Measurements from ENCODE around the gene TMEM63B.
"Not testable (repeated sequence)": the region's sequence is repeated elsewhere in the genome, so short reads cannot be mapped to it uniquely, and the experiment has no call there.

The TMEM63B gene

GRCh38 chr6:44180886-44181285, 53.5 kb downstream of the TMEM63B start:
- peaks cover 46% of the 10 kb centered on the region for H3K27me3 Mint-ChIP-seq
- H3K4me1 Mint-ChIP-seq = peaks cover 16% of the 10 kb centered on the region
- H3K4me3 Mint-ChIP-seq = no peak overlapping the region
- no peak overlapping the region for H3K27ac Mint-ChIP-seq
- no peak for DNase-seq
- no peaks in the 10 kb centered on the region for H3K9me3 Mint-ChIP-seq
- CTCF ChIA-PET = no interaction called here
- H3K36me3 Mint-ChIP-seq = no peaks in the 10 kb centered on the region

GRCh38 chr6:44181784-44182183, 54.4 kb downstream of the TMEM63B start:
- CTCF ChIA-PET, H3K9me3 Mint-ChIP-seq, H3K27ac Mint-ChIP-seq, H3K4me3 Mint-ChIP-seq, DNase-seq, H3K36me3 Mint-ChIP-seq: not testable (repeated sequence)
- Mint-ChIP-seq H3K4me1 (peaks cover 15% of the 10 kb centered on the region), H3K27me3 (peaks cover 44% of the 10 kb centered on the region)

- CTCF ChIA-PET = no interaction called here
- no peak overlapping the region for H3K4me3 Mint-ChIP-seq
- H3K36me3 Mint-ChIP-seq = no peaks in the 10 kb centered on the region
- no peak for DNase-seq
- no peak overlapping the region for H3K27ac Mint-ChIP-seq
- H3K27me3 Mint-ChIP-seq = peaks cover 39% of the 10 kb centered on the region
- no peaks in the 10 kb centered on the region for H3K9me3 Mint-ChIP-seq
- H3K4me1 Mint-ChIP-seq = peaks cover 7% of the 10 kb centered on the region
These were observed 55.6 kb downstream of the TMEM63B start for GRCh38 chr6:44182911-44183390.

GRCh38 chr6:44183783-44184182, 56.4 kb downstream of the TMEM63B start:
- Mint-ChIP-seq H3K9me3 (no peaks in the 10 kb centered on the region), H3K27me3 (peaks cover 36% of the 10 kb centered on the region), H3K27ac (no peak overlapping the region), H3K4me1 (peaks cover 7% of the 10 kb centered on the region), H3K4me3 (no peak overlapping the region), H3K36me3 (no peaks in the 10 kb centered on the region)
- no peak for DNase-seq
- CTCF ChIA-PET = no interaction called here

GRCh38 chr6:44185356-44185755, 58.0 kb downstream of the TMEM63B start:
- not testable (repeated sequence) for H3K9me3 Mint-ChIP-seq, H3K27ac Mint-ChIP-seq, DNase-seq, H3K4me1 Mint-ChIP-seq, H3K4me3 Mint-ChIP-seq, H3K36me3 Mint-ChIP-seq
- peaks cover 43% of the 10 kb centered on the region for H3K27me3 Mint-ChIP-seq
- CTCF ChIA-PET = interaction anchor here (1.1 kb wide), 1 partner anchor 9 kb away, joined by 3 read pairs; no protein-coding TSS in a partner anchor

GRCh38 chr6:44185953-44186634, 58.7 kb downstream of the TMEM63B start:
- no peak for DNase-seq
- Mint-ChIP-seq H3K27ac (no peak overlapping the region), H3K4me3 (no peak overlapping the region), H3K27me3 (peaks cover 41% of the 10 kb centered on the region), H3K4me1 (peaks cover 7% of the 10 kb centered on the region), H3K9me3 (no peaks in the 10 kb centered on the region), H3K36me3 (no peaks in the 10 kb centered on the region)
- CTCF ChIA-PET = interaction anchor here (1.1 to 1.3 kb wide), 3 partner anchors 10 to 78 kb away, joined by 3 read pairs; no protein-coding TSS in a partner anchor

GRCh38 chr6:44186635-44187025, 59.3 kb downstream of the TMEM63B start:
- H3K4me3 Mint-ChIP-seq = no peak overlapping the region
- H3K27ac Mint-ChIP-seq = no peak overlapping the region
- no peaks in the 10 kb centered on the region for H3K36me3 Mint-ChIP-seq
- H3K4me1 Mint-ChIP-seq = peaks cover 7% of the 10 kb centered on the region
- peaks cover 46% of the 10 kb centered on the region for H3K27me3 Mint-ChIP-seq
- CTCF ChIA-PET = interaction anchor here (0.5 to 1.3 kb wide), 4 partner anchors 10 to 90 kb away, joined by 3 read pairs; no protein-coding TSS in a partner anchor
- H3K9me3 Mint-ChIP-seq = no peaks in the 10 kb centered on the region
- DNase-seq = no peak

- CTCF ChIA-PET = no interaction called here
- DNase-seq = no peak
- Mint-ChIP-seq H3K27ac (no peak overlapping the region), H3K27me3 (peaks cover 56% of the 10 kb centered on the region), H3K4me1 (peaks cover 13% of the 10 kb centered on the region), H3K36me3 (no peaks in the 10 kb centered on the region), H3K9me3 (no peaks in the 10 kb centered on the region), H3K4me3 (no peak overlapping the region)
These were observed 61.5 kb downstream of the TMEM63B start for GRCh38 chr6:44188819-44189218.

GRCh38 chr6:44189257-44189656, 61.9 kb downstream of the TMEM63B start:
- Mint-ChIP-seq H3K27ac (no peak overlapping the region), H3K27me3 (peaks cover 54% of the 10 kb centered on the region), H3K9me3 (no peaks in the 10 kb centered on the region), H3K4me3 (no peak overlapping the region), H3K36me3 (no peaks in the 10 kb centered on the region), H3K4me1 (peaks cover 13% of the 10 kb centered on the region)
- DNase-seq = no peak
- CTCF ChIA-PET = interaction anchor here (1.5 to 1.7 kb wide), 2 partner anchors 16 to 17 kb away, joined by 4 to 8 read pairs; no protein-coding TSS in a partner anchor

GRCh38 chr6:44190715-44191114, 63.4 kb downstream of the TMEM63B start:
- Mint-ChIP-seq H3K36me3 (no peaks in the 10 kb centered on the region), H3K4me1 (peaks cover 13% of the 10 kb centered on the region), H3K4me3 (no peak overlapping the region), H3K27me3 (peaks cover 55% of the 10 kb centered on the region), H3K9me3 (no peaks in the 10 kb centered on the region), H3K27ac (no peak overlapping the region)
- DNase-seq = no peak
- CTCF ChIA-PET = interaction anchor here (1.2 to 1.7 kb wide), 3 partner anchors 15 to 147 kb away, joined by 3 to 8 read pairs (median 4); no protein-coding TSS in a partner anchor

GRCh38 chr6:44192428-44193041, 65.2 kb downstream of the TMEM63B start:
- CTCF ChIA-PET = no interaction called here
- H3K9me3 Mint-ChIP-seq = no peaks in the 10 kb centered on the region
- H3K4me1 Mint-ChIP-seq = peaks cover 6% of the 10 kb centered on the region
- no peak overlapping the region for H3K4me3 Mint-ChIP-seq
- no peak for DNase-seq
- H3K36me3 Mint-ChIP-seq = no peaks in the 10 kb centered on the region
- peaks cover 41% of the 10 kb centered on the region for H3K27me3 Mint-ChIP-seq
- no peak overlapping the region for H3K27ac Mint-ChIP-seq

- Mint-ChIP-seq H3K36me3 (no peaks in the 10 kb centered on the region), H3K27ac (no peak overlapping the region), H3K4me1 (peaks cover 6% of the 10 kb centered on the region), H3K27me3 (peaks cover 40% of the 10 kb centered on the region), H3K4me3 (no peak overlapping the region), H3K9me3 (no peaks in the 10 kb centered on the region)
- DNase-seq = no peak
- CTCF ChIA-PET = interaction anchor here (0.7 kb wide), 1 partner anchor 226 kb away, joined by 4 read pairs; no protein-coding TSS in a partner anchor
These were observed 66.1 kb downstream of the TMEM63B start for GRCh38 chr6:44193307-44193910.

GRCh38 chr6:44194326-44194725, 67.0 kb downstream of the TMEM63B start:
- Mint-ChIP-seq H3K4me1 (peaks cover 6% of the 10 kb centered on the region), H3K36me3 (no peaks in the 10 kb centered on the region), H3K27me3 (peaks cover 41% of the 10 kb centered on the region), H3K27ac (no peak overlapping the region), H3K9me3 (no peaks in the 10 kb centered on the region), H3K4me3 (no peak overlapping the region)
- no peak for DNase-seq
- CTCF ChIA-PET = interaction anchor here (0.7 kb wide), 1 partner anchor 227 kb away, joined by 4 read pairs; no protein-coding TSS in a partner anchor

GRCh38 chr6:44196351-44196750, 69.0 kb downstream of the TMEM63B start:
- DNase-seq, H3K4me1 Mint-ChIP-seq, CTCF ChIA-PET, H3K9me3 Mint-ChIP-seq, H3K36me3 Mint-ChIP-seq, H3K4me3 Mint-ChIP-seq, H3K27ac Mint-ChIP-seq: not testable (repeated sequence)
- H3K27me3 Mint-ChIP-seq = peaks cover 49% of the 10 kb centered on the region
